Gastroesophageal sphincter (tissue), 4 donors: ENCODE measurements around the gene UBE2H. TPM values are rescaled to one million over a fixed set of nuclear protein-coding genes. Genes with fewer than 3 reads are reported as not detected.

Source experiments
- ATAC-seq: fragments of 150-250 bp; one replicate; pipeline ENCODE4 v1.9.1; 2016; ENCODE audit warnings: mild to moderate bottlenecking, moderate library complexity
- H3K27ac ChIP-seq, 4 donors: fragments of 200-600 bp; sonication (generic) in 3 of 4; 1 replicate in 3 of 4; 2 replicates in 1 of 4; pipeline ENCODE4 v1.5.1; 2016 to 2019
- H3K27me3 ChIP-seq: fragments of 200-600 bp; sonication (generic); one replicate; pipeline ENCODE4 v1.5.1; 2019
- H3K36me3 ChIP-seq, 2 donors: fragments of 200-600 bp; sonication (generic); one replicate each; pipeline ENCODE4 v1.5.1; 2019; ENCODE audit warnings: control low read depth in 1 of 2
- H3K4me1 ChIP-seq, 3 donors: fragments of 200-600 bp; sonication (generic); 1 replicate in 2 of 3; 2 replicates in 1 of 3; pipeline ENCODE4 v1.5.1; 2016 to 2019; ENCODE audit warnings: control low read depth in 2 of 3
- H3K4me3 ChIP-seq, 2 donors: fragments of 200-600 bp; sonication (generic); one replicate each; pipeline ENCODE4 v1.5.1; 2019; ENCODE audit warnings: mild to moderate bottlenecking in 1 of 2, moderate library complexity in 1 of 2
- H3K9me3 ChIP-seq, 3 donors: fragments of 200-600 bp; sonication (generic); one replicate each; pipeline ENCODE4 v1.5.1; 2017 to 2019; ENCODE audit warnings: control low read depth in 2 of 3
- CTCF ChIP-seq, 4 experiments: fragments of 200-600 bp in 2 of 4; fragments of 450-650 bp in 2 of 4; sonication (generic) in 1 of 4; IDR thresholded peaks; one replicate each; pipeline ENCODE4 v1.5.1; 2017 to 2019; ENCODE audit warnings: antibody characterized with exemption in 4 of 4, mild to moderate bottlenecking in 2 of 4, moderate library complexity in 2 of 4
- EP300 ChIP-seq: sonication (generic); formaldehyde crosslinking; IDR thresholded peaks from one replicate; pipeline ENCODE4 v1.6.1; 2017; ENCODE audit warnings: antibody characterized with exemption, mild to moderate bottlenecking
- POLR2A ChIP-seq, 2 donors: fragments of 450-650 bp; IDR thresholded peaks; one replicate each; pipeline ENCODE4 v1.6.1; 2017; ENCODE audit warnings: antibody characterized with exemption in 2 of 2, mild to moderate bottlenecking in 2 of 2, moderate library complexity in 1 of 2
- POLR2AphosphoS5 ChIP-seq: sonication (generic); formaldehyde crosslinking; IDR thresholded peaks from one replicate; pipeline ENCODE4 v1.6.1; 2017; ENCODE audit warnings: antibody characterized with exemption
- WGBS, 2 donors: methylation state at CpG; one replicate each; pipeline ENCODE4 v1.1.5; 2018; ENCODE audit warnings: low coverage in 1 of 2; 5-methylcytosine and 5-hydroxymethylcytosine counted together
- total RNA-seq, 4 donors: library from RNA; depleted of rRNA; stranded (reverse); fragments of >200 nt; gene quantifications; one replicate each; pipeline ENCODE4 v1.1.0, GENCODE V29; 2016

Gene UBE2H
- total RNA-seq, 4 donors from 2014 or later = 80.2 to 96.2 (median 85.0) TPM

GRCh38 chr7:129800901-129801300, 151.9 kb downstream of the UBE2H start:
- Histone ChIP-seq H3K36me3 (no peaks in the 10 kb centered on the region), H3K27ac (no peak overlapping the region), H3K9me3 (no peaks in the 10 kb centered on the region), H3K4me3 (no peak overlapping the region), H3K27me3 (peaks cover 42% of the 10 kb centered on the region), H3K4me1 (no peaks in the 10 kb centered on the region)
- ATAC-seq = no peak
- TF ChIP-seq POLR2A (IDR thresholded peaks at IDR 0.05) (no peak), POLR2AphosphoS5 (no peak), EP300 (no peak), CTCF (IDR thresholded peaks at IDR 0.05) (no peak)
- 94 to 100% methylated on average over 3 to 6 of the region's 7 CpGs for WGBS, 2 donors

- H3K4me1 ChIP-seq = no peaks in the 10 kb centered on the region
- H3K4me3 ChIP-seq = no peak overlapping the region
- H3K27ac ChIP-seq = no peak overlapping the region
- no peak for ATAC-seq
- TF ChIP-seq POLR2AphosphoS5 (no peak), EP300 (no peak), POLR2A (IDR thresholded peaks at IDR 0.05) (no peak), CTCF (IDR thresholded peaks at IDR 0.05) (no peak)
- H3K27me3 ChIP-seq = peaks cover 42% of the 10 kb centered on the region
- H3K36me3 ChIP-seq = no peaks in the 10 kb centered on the region
- WGBS, 2 donors = no CpG with 5 or more reads among the region's 13 CpGs
- H3K9me3 ChIP-seq = no peaks in the 10 kb centered on the region
These were observed 153.3 kb downstream of the UBE2H start for GRCh38 chr7:129799350-129799955.

- ATAC-seq = no peak
- TF ChIP-seq POLR2A (IDR thresholded peaks at IDR 0.05) = no peak
- no peak for TF ChIP-seq EP300
- TF ChIP-seq CTCF (IDR thresholded peaks at IDR 0.05) = no peak
- TF ChIP-seq POLR2AphosphoS5 = no peak
- Histone ChIP-seq H3K4me3 (no peak overlapping the region), H3K9me3 (no peaks in the 10 kb centered on the region), H3K36me3 (no peaks in the 10 kb centered on the region), H3K4me1 (no peaks in the 10 kb centered on the region), H3K27me3 (peaks cover 42% of the 10 kb centered on the region), H3K27ac (no peak overlapping the region)
- 93% methylated on average over 3 of the region's 16 CpGs; no CpG with 5 or more reads in 1 of the 2 donors for WGBS, 2 donors
These were observed 154.0 kb downstream of the UBE2H start for GRCh38 chr7:129798616-129799349.

DNA sequence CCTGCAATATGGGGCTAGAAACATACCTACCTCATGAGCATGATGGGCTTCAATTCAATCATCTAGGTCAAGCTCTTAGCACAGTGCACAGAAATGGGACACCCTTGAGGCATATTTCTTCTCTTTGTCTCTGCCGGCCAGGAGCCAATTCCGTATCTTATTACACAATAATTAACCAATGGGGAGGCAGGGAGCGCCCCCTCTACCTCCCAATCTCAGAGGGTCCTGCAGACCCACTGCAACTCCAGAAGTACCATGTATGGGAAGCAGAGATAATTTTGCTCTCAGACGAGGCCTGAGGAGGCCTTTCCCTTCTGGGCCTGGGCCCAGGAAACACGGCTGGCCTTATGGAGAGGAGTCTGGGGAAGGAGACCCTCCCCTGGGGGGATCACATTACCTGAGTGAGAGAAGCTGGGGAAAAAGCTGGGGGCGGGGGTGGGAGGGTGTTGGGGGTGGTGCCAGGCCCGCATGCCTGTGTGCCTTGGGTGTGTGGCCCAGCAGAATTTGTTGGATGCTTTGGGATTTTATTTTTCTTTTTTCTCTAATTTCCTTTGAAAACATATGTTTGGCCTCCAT, 155.5 kb downstream of the UBE2H start:
- Histone ChIP-seq H3K27me3 (peaks cover 39% of the 10 kb centered on the region), H3K9me3 (no peaks in the 10 kb centered on the region), H3K4me1 (no peaks in the 10 kb centered on the region), H3K4me3 (no peak overlapping the region), H3K27ac (peak overlapping the region in 1 of 4 donors; percentile 35), H3K36me3 (no peaks in the 10 kb centered on the region)
- TF ChIP-seq POLR2A (IDR thresholded peaks at IDR 0.05) = no peak
- no peak for TF ChIP-seq CTCF (IDR thresholded peaks at IDR 0.05)
- TF ChIP-seq POLR2AphosphoS5 = no peak
- TF ChIP-seq EP300 = no peak
- no peak for ATAC-seq
- WGBS, 2 donors = 30 to 84% methylated on average over 2 to 3 of the region's 7 CpGs
